T follicular helper cell (primary cell): ENCODE measurements around the gene SH3D21.

Source experiments
- DNase-seq: peaks from one replicate; pipeline ENCODE4 v3.0.0-alpha.2; 2020; ENCODE audit warnings: low read depth

The SH3D21 gene

GRCh38 chr1:36303650-36304360 lies 2.4 kb upstream of the SH3D21 start:
- no peak for DNase-seq

GRCh38 chr1:36304521-36304920 lies 1.6 kb upstream of the SH3D21 start:
- no peak for DNase-seq

- DNase-seq: no peak
These were observed 926 bp upstream of the SH3D21 start for GRCh38 chr1:36304970-36305914.

GRCh38 chr1:36305915-36306209 lies 306 bp upstream of the SH3D21 start:
- DNase-seq: no peak

GRCh38 chr1:36306902-36307456 lies 811 bp downstream of the SH3D21 start:
- DNase-seq: peak; percentile 88

- DNase-seq: no peak
These were observed 1.6 kb downstream of the SH3D21 start for GRCh38 chr1:36307601-36308330.

GRCh38 chr1:36309397-36309796 lies 3.2 kb downstream of the SH3D21 start:
- DNase-seq: no peak

- DNase-seq: no peak
These were observed 14.2 kb downstream of the SH3D21 start for GRCh38 chr1:36320291-36320761.

GRCh38 chr1:36320767-36321118 lies 14.6 kb downstream of the SH3D21 start:
- DNase-seq: no peak

GRCh38 chr1:36321119-36321951 lies 15.2 kb downstream of the SH3D21 start:
- DNase-seq: no peak

GRCh38 chr1:36322041-36322785 lies 16.0 kb downstream of the SH3D21 start:
- no peak for DNase-seq

GRCh38 chr1:36322786-36323635 lies 16.8 kb downstream of the SH3D21 start:
- DNase-seq: no peak

- peak; percentile 18 for DNase-seq
These were observed 17.6 kb downstream of the SH3D21 start, which contains the start of gene EVA1B for GRCh38 chr1:36323636-36324352. TSS of gene EVA1B (minus strand) at chr1:36323645. CDS start at chr1:36323037, 608 bp downstream.

GRCh38 chr1:36324353-36324703 lies 18.2 kb downstream of the SH3D21 start:
- no peak for DNase-seq

- DNase-seq: no peak
These were observed 20.3 kb downstream of the SH3D21 start for GRCh38 chr1:36326499-36326898.

GRCh38 chr1:36327421-36328087 lies 21.4 kb downstream of the SH3D21 start:
- DNase-seq: no peak

GRCh38 chr1:36328088-36328480 lies 21.9 kb downstream of the SH3D21 start:
- DNase-seq: no peak

GRCh38 chr1:36328713-36329112 lies 22.5 kb downstream of the SH3D21 start:
- DNase-seq: no peak
